ENCODE measurements around the gene GMEB2.

- TF ChIP-seq, protein P1, sequence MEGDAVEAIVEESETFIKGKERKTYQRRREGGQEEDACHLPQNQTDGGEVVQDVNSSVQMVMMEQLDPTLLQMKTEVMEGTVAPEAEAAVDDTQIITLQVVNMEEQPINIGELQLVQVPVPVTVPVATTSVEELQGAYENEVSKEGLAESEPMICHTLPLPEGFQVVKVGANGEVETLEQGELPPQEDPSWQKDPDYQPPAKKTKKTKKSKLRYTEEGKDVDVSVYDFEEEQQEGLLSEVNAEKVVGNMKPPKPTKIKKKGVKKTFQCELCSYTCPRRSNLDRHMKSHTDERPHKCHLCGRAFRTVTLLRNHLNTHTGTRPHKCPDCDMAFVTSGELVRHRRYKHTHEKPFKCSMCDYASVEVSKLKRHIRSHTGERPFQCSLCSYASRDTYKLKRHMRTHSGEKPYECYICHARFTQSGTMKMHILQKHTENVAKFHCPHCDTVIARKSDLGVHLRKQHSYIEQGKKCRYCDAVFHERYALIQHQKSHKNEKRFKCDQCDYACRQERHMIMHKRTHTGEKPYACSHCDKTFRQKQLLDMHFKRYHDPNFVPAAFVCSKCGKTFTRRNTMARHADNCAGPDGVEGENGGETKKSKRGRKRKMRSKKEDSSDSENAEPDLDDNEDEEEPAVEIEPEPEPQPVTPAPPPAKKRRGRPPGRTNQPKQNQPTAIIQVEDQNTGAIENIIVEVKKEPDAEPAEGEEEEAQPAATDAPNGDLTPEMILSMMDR (IDR thresholded peaks at IDR 0.05), result no peak
- TF ChIP-seq ZFX (IDR thresholded peaks at IDR 0.05; ENCODE audit: borderline replicate concordance), result no peak
Observed at GRCh38 chr20:63587776-63588591, 38.9 kb downstream of the GMEB2 start.

Data from 22Rv1 (cell line).